Measurements from ENCODE around the gene LACTB.

DNA sequence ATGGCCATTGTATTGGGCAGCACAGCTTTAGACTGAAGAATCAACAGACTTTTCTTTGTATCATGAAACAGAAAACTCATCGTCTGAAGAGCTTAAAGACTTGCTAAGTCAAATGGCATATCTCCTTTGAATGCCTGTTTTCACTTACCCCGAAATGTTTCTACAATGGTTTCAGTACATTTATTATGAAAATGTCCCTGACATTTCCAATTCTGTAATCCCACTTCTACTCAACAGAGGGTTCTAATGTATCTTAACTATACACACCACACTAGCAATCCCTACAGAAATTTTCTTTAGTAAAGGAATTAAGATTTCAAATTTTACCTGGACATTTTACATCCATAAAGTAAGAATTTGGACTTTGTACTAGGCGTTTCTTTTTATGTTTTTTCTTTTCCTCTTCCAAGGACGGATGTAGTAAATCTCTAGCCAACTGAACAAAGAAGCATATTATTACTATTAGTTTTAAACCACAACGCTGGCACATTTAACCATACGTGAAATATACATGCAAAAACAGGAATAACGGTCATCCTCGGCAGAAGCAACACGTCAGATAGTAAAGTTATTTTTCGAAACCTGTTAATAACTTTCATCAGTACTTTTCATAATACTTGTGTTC is 34.5 kb downstream of the LACTB start:
- TF ChIP-seq, protein P1, sequence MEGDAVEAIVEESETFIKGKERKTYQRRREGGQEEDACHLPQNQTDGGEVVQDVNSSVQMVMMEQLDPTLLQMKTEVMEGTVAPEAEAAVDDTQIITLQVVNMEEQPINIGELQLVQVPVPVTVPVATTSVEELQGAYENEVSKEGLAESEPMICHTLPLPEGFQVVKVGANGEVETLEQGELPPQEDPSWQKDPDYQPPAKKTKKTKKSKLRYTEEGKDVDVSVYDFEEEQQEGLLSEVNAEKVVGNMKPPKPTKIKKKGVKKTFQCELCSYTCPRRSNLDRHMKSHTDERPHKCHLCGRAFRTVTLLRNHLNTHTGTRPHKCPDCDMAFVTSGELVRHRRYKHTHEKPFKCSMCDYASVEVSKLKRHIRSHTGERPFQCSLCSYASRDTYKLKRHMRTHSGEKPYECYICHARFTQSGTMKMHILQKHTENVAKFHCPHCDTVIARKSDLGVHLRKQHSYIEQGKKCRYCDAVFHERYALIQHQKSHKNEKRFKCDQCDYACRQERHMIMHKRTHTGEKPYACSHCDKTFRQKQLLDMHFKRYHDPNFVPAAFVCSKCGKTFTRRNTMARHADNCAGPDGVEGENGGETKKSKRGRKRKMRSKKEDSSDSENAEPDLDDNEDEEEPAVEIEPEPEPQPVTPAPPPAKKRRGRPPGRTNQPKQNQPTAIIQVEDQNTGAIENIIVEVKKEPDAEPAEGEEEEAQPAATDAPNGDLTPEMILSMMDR (IDR thresholded peaks at IDR 0.05), result no peak
- no peak for TF ChIP-seq POLR2A (IDR thresholded peaks at IDR 0.05)

Data from heart left ventricle (tissue), 13 donors.